Testis (tissue), 3 donors: Measurements from ENCODE around the gene CHST3. TPM values are rescaled to one million over a fixed set of nuclear protein-coding genes. Genes with fewer than 3 reads are reported as not detected.

Source experiments
- DNase-seq: peaks from one replicate; pipeline ENCODE4 v3.0.0-alpha.2; 2019
- H3K27ac ChIP-seq, 2 donors: fragments of 200-600 bp; sonication (generic); one replicate each; pipeline ENCODE4 v1.5.1; 2019
- H3K27me3 ChIP-seq: fragments of 200-600 bp; sonication (generic); one replicate; pipeline ENCODE4 v1.5.1; 2019
- H3K36me3 ChIP-seq: fragments of 200-600 bp; sonication (generic); one replicate; pipeline ENCODE4 v1.5.1; 2017; ENCODE audit warnings: low read depth; ENCODE audit errors: missing control alignments
- H3K4me1 ChIP-seq: fragments of 200-600 bp; sonication (generic); one replicate; pipeline ENCODE4 v1.5.1; 2019
- H3K4me3 ChIP-seq, 2 donors: fragments of 200-600 bp; sonication (generic); one replicate each; pipeline ENCODE4 v1.5.1; 2017 to 2019
- H3K9me3 ChIP-seq: fragments of 200-600 bp; sonication (generic); one replicate; pipeline ENCODE4 v1.5.1; 2017
- POLR2A ChIP-seq: fragments of 450-650 bp; IDR thresholded peaks from one replicate; pipeline ENCODE4 v1.6.1; 2017; ENCODE audit warnings: antibody characterized with exemption, mild to moderate bottlenecking, moderate library complexity
- WGBS, 2 donors: methylation state at CpG; one replicate each; pipeline ENCODE4 v1.1.5; 2018; 5-methylcytosine and 5-hydroxymethylcytosine counted together
- intact Hi-C: fragments of 100-400 bp; cut with DNase I; formaldehyde crosslinking; loops from one replicate; pipeline ENCODE4 v1.15.1; 2023; ENCODE audit warnings: low total_unique reads
- polyA plus RNA-seq: library from polyadenylated mRNA; stranded (reverse); fragments of 350-450 nt; fragmentation: Illumina TruSeq; extraction: RNeasy Lipid Tissue Mini Kit (QIAGEN cat#74804); gene quantifications from one replicate; pipeline ENCODE4 v1.2.3, GENCODE V29; 2014; ENCODE audit warnings: low read depth, low replicate concordance; ENCODE audit not compliant: insufficient read depth
- total RNA-seq, 2 donors: library from RNA; depleted of rRNA; stranded (reverse); fragments of >200 nt; gene quantifications; one replicate each; pipeline ENCODE4 v1.2.3, GENCODE V29; 2016
- TF ChIP-seq, protein P1 (sequence below), 3 experiments: fragments of 450-650 bp in 2 of 3; fragments of 200-600 bp in 1 of 3; sonication (generic) in 1 of 3; IDR thresholded peaks; one replicate each; pipeline ENCODE4 v1.5.1; 2016 to 2019; ENCODE audit warnings: antibody characterized with exemption in 3 of 3, mild to moderate bottlenecking in 2 of 3, moderate library complexity in 1 of 3

The CHST3 gene
- total and polyA plus RNA-seq, 3 donors from 2014 or later, result 55.3 to 218 (median 107) TPM

DNA sequence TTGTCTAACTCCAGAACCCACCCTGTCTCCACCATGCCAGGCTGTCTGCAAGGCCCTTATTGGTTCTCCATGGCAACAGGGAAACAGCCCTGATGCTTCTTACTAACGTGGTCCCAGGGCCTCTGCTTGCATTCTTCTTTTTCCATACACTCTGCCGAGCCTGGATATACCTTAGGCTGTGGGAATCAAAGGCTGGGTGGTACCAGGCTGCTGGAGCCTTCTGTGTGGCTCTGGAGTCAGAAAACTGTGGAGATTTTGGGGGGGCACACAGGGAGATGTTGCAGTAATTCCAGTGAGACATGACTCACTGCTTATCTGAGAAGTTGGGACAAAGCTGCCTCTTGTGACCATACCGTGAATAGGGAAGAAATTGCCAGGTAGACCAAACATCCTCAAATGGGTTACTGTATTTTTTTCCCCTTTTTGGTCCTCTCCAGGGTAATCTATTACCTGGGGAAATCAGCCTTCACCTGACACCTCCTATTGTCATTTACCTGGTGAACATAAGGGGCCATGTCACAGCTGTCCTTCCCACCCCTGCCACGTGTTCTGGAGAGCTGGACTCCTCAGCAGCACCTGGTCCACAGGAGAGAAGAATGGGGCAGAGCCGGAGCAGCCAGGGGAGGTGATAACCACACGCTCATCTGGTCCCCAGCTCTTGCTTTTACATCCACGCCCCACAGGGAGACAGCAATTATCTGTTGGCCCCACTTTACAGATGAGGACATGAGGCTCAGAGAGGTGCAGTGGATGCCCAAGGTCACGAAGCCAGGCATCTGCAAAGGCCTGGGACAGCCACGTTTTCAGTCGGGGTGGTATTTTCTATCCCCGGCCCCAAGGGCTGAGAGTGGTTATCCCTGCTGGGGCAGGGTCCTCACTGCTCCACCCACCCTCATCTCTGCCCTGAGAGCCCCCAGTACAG lies 4.6 kb downstream of the CHST3 start:
- Histone ChIP-seq H3K4me1 (peaks cover 53% of the 10 kb centered on the region), H3K9me3 (no peaks in the 10 kb centered on the region), H3K4me3 (no peak overlapping the region), H3K27ac (peak overlapping the region; percentile 84 to 91), H3K27me3 (no peaks in the 10 kb centered on the region), H3K36me3 (no peaks in the 10 kb centered on the region)
- TF ChIP-seq POLR2A, result no peak
- TF ChIP-seq, protein P1, sequence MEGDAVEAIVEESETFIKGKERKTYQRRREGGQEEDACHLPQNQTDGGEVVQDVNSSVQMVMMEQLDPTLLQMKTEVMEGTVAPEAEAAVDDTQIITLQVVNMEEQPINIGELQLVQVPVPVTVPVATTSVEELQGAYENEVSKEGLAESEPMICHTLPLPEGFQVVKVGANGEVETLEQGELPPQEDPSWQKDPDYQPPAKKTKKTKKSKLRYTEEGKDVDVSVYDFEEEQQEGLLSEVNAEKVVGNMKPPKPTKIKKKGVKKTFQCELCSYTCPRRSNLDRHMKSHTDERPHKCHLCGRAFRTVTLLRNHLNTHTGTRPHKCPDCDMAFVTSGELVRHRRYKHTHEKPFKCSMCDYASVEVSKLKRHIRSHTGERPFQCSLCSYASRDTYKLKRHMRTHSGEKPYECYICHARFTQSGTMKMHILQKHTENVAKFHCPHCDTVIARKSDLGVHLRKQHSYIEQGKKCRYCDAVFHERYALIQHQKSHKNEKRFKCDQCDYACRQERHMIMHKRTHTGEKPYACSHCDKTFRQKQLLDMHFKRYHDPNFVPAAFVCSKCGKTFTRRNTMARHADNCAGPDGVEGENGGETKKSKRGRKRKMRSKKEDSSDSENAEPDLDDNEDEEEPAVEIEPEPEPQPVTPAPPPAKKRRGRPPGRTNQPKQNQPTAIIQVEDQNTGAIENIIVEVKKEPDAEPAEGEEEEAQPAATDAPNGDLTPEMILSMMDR (IDR thresholded peaks at IDR 0.05), result no peak
- 48 to 60% methylated on average over 10 to 11 of the region's 11 CpGs for WGBS, 2 donors
- no peak for DNase-seq
- intact Hi-C loops, result loop anchor here (10.0 kb wide), 2 partner anchors 76 to 366 kb away; no protein-coding TSS in a partner anchor

DNA sequence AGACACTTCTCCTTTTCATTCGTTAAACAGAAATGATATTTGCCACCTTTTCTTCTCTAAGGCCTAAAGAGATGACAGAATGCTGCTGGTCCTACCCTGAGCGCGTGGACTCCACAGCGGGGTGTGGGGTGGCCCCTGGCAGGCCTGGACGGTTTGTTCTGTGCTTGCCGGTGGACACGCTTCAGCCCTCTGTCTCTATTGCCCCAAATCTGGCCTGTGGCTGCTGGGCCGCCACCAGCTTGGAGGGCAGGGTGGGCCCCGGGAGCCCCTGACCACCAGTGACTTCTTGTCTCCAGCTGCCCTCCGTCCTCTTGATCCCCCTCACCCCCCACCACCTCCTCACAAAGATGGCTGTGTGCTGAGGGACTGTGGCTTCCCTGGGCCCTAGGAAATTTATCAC lies 5.7 kb downstream of the CHST3 start:
- Histone ChIP-seq H3K4me3 (peak overlapping the region in 1 of 2 donors; percentile 40), H3K4me1 (peaks cover 64% of the 10 kb centered on the region)

DNA sequence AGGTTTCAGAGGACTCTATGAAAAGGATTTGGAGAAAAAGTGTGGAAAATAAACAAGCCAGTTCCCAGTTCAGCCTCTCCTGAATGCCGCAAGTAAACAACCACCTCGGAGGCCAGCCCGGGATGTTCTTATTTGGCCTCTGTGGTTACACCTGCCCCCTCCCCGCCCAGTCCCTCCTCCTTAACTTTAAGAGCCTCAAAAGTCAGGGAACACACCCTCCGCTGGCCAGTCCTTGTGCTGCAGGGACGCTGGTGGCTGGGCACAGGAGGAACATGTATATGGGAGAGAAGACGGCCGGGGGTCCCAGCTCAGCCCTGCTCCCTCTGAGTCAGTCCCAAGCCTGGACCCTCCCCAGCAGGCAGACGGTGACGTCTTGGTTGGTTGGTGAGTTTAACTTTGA lies 6.1 kb downstream of the CHST3 start:
- H3K27me3 ChIP-seq, result no peaks in the 10 kb centered on the region
- TF ChIP-seq POLR2A, result no peak
- TF ChIP-seq, protein P1 (IDR thresholded peaks at IDR 0.05), result peak in 1 of 3 experiments; percentile 20
- 32 to 45% methylated on average over 6 to 10 of the region's 10 CpGs for WGBS, 2 donors
- H3K4me1 ChIP-seq, result peaks cover 68% of the 10 kb centered on the region
- peak overlapping the region in 1 of 2 donors; percentile 40 for H3K4me3 ChIP-seq
- no peaks in the 10 kb centered on the region for H3K36me3 ChIP-seq
- peak overlapping the region; percentile 84 to 91 for H3K27ac ChIP-seq
- peak; percentile 94 for DNase-seq
- intact Hi-C loops, result no loop called here
- H3K9me3 ChIP-seq, result no peaks in the 10 kb centered on the region

More for the DNA sequence above, 5.7 kb downstream of the CHST3 start:
- intact Hi-C loops, result loop anchor here (10.0 kb wide), 2 partner anchors 75 to 365 kb away; no protein-coding TSS in a partner anchor
- H3K27ac ChIP-seq, result peak overlapping the region; percentile 84 to 91
- no peaks in the 10 kb centered on the region for H3K9me3 ChIP-seq
- H3K27me3 ChIP-seq, result no peaks in the 10 kb centered on the region
- 20 to 30% methylated on average over 2 to 10 of the region's 10 CpGs for WGBS, 2 donors
- TF ChIP-seq, protein P1 (IDR thresholded peaks at IDR 0.05), result no peak
- no peak for TF ChIP-seq POLR2A
- no peak for DNase-seq
- no peaks in the 10 kb centered on the region for H3K36me3 ChIP-seq

DNA sequence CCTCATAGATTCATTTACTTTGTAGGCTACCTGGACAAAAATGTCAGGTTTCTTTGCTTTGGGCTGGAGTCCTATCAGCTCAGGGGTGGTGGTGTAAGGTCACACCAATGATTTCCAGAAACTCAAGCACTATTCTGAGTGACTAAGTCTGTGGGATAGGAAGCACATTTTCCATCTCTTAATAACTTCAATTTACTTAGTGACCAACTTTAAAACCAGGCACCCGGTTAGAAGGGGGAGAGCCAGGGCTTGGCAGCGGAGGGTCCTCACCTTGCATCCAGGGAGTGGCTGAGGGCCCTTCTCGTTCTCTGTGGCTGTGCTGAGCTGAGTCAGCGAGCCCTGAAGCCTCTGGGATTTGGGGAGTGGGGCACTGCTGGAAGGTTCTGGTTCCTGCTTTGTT lies 6.7 kb downstream of the CHST3 start:
- Histone ChIP-seq H3K4me1 (peaks cover 73% of the 10 kb centered on the region), H3K27me3 (no peaks in the 10 kb centered on the region), H3K36me3 (no peaks in the 10 kb centered on the region), H3K27ac (peak overlapping the region; percentile 84 to 91), H3K9me3 (no peaks in the 10 kb centered on the region), H3K4me3 (peak overlapping the region; percentile 9 to 40)
- intact Hi-C loops, result no loop called here
- DNase-seq, result no peak
- WGBS, 2 donors, result 41 to 75% methylated on average over 4 of the region's 4 CpGs
- TF ChIP-seq POLR2A, result no peak
- TF ChIP-seq, protein P1 (IDR thresholded peaks at IDR 0.05), result no peak
